ENCODE data around the gene CLDN1. TPM values are rescaled to one million over a fixed set of nuclear protein-coding genes. Genes with fewer than 3 reads are reported as not detected.

Gene CLDN1
- total and polyA plus RNA-seq, 2 of the 13 experiments (the other 11 are each of a cell fraction or from before 2014, with no cell fraction given), result 42.7 to 51.6 TPM

DNA sequence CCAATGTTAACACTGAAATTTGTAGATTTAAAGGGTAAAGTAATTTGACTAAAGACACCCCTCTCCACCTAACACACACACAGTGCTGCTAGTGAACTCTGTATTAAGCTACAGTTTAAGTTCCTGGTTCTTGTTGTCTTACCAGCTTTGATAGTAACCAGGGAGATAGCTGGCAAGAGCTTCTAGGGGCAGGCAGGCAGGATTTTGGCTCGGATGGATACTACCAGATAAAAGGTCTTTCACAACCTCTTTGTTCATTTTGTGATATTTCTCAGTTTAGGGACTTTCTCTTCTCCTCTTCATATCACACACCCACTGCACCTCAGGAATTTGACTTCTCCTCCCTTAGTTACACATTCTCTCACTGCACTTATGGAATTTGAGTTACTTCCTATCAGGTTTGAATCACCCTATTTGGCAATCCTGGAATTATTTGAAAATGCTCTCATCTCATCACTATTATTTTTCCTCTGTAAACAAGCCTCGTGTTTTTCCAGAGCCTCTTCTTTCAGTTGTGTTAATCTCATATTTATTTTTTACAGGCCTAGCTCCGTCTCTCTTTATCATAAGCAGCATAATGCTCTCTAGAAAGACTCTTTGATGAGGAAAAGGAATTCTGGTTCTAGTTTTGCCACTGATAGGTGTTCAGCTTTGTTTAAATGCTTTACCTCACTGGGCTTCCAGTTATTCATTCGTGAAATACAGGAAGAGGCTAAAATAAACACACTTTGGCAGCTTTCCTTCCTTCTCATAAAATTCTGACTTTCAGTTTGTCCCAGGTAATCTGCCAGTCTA lies 23.0 kb upstream of the CLDN1 start (continued):
- TF ChIP-seq, protein P1, sequence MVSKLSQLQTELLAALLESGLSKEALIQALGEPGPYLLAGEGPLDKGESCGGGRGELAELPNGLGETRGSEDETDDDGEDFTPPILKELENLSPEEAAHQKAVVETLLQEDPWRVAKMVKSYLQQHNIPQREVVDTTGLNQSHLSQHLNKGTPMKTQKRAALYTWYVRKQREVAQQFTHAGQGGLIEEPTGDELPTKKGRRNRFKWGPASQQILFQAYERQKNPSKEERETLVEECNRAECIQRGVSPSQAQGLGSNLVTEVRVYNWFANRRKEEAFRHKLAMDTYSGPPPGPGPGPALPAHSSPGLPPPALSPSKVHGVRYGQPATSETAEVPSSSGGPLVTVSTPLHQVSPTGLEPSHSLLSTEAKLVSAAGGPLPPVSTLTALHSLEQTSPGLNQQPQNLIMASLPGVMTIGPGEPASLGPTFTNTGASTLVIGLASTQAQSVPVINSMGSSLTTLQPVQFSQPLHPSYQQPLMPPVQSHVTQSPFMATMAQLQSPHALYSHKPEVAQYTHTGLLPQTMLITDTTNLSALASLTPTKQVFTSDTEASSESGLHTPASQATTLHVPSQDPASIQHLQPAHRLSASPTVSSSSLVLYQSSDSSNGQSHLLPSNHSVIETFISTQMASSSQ (IDR thresholded peaks at IDR 0.05; ENCODE audit: low read depth), result peak; percentile 71
- TF ChIP-seq, protein P1 (CRISPR knock-in tag; IDR thresholded peaks at IDR 0.05; ENCODE audit: borderline replicate concordance), result peak; percentile 68; the same call in 1 of the 2 replicates
- TF ChIP-seq FOXK2 (IDR thresholded peaks at IDR 0.05) (peak; percentile 79; the same call in 1 of the 2 replicates), ZNF570 (CRISPR knock-in tag; IDR thresholded peaks at IDR 0.05; ENCODE audit: borderline replicate concordance) (no peak), ZNF549 (CRISPR knock-in tag; IDR thresholded peaks at IDR 0.05) (no peak), TOE1 (CRISPR knock-in tag; IDR thresholded peaks at IDR 0.05) (no peak), ATF7-NPFF (CRISPR knock-in tag; IDR thresholded peaks at IDR 0.05; ENCODE audit: low read depth) (no peak), ZNF17 (CRISPR knock-in tag; IDR thresholded peaks at IDR 0.05) (no peak), ZNF850 (CRISPR knock-in tag; conservative IDR thresholded peaks at IDR 0.05) (no peak), EED (CRISPR knock-in tag; IDR thresholded peaks at IDR 0.05) (no peak), ZNF256 (CRISPR knock-in tag; conservative IDR thresholded peaks at IDR 0.05) (no peak), NRL (CRISPR knock-in tag; IDR thresholded peaks at IDR 0.05; ENCODE audit: borderline replicate concordance) (no peak), ZBTB20 (CRISPR knock-in tag; IDR thresholded peaks at IDR 0.05; ENCODE audit: borderline replicate concordance, low read depth) (peak; percentile 85; the same call in 1 of the 2 replicates), ZEB1 (IDR thresholded peaks at IDR 0.05; ENCODE audit: insufficient replicate concordance, low read depth) (peak; percentile 36), NR2F6 (IDR thresholded peaks at IDR 0.05) (peak; percentile 49), NR2F6 (CRISPR knock-in tag; IDR thresholded peaks at IDR 0.05) (peak; percentile 28; the same call in 1 of the 2 replicates), FIP1L1 (IDR thresholded peaks at IDR 0.05; ENCODE audit: borderline replicate concordance, insufficient read depth, low read depth, low read length) (no peak), ZNF44 (CRISPR knock-in tag; IDR thresholded peaks at IDR 0.05) (no peak), PRPF4 (IDR thresholded peaks at IDR 0.05; ENCODE audit: low read depth, low read length, poor library complexity, severe bottlenecking) (no peak), ZNF431 (CRISPR knock-in tag; IDR thresholded peaks at IDR 0.05; ENCODE audit: borderline replicate concordance, low read depth) (no peak), ZFYVE20 (CRISPR knock-in tag; IDR thresholded peaks at IDR 0.05; ENCODE audit: borderline replicate concordance, low read depth) (no peak)
- TF ChIP-seq, protein P2, sequence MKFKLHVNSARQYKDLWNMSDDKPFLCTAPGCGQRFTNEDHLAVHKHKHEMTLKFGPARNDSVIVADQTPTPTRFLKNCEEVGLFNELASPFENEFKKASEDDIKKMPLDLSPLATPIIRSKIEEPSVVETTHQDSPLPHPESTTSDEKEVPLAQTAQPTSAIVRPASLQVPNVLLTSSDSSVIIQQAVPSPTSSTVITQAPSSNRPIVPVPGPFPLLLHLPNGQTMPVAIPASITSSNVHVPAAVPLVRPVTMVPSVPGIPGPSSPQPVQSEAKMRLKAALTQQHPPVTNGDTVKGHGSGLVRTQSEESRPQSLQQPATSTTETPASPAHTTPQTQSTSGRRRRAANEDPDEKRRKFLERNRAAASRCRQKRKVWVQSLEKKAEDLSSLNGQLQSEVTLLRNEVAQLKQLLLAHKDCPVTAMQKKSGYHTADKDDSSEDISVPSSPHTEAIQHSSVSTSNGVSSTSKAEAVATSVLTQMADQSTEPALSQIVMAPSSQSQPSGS (CRISPR knock-in tag; IDR thresholded peaks at IDR 0.05), result peak; percentile 75; the same call in 1 of the 2 replicates
- TF ChIP-seq, protein P3, sequence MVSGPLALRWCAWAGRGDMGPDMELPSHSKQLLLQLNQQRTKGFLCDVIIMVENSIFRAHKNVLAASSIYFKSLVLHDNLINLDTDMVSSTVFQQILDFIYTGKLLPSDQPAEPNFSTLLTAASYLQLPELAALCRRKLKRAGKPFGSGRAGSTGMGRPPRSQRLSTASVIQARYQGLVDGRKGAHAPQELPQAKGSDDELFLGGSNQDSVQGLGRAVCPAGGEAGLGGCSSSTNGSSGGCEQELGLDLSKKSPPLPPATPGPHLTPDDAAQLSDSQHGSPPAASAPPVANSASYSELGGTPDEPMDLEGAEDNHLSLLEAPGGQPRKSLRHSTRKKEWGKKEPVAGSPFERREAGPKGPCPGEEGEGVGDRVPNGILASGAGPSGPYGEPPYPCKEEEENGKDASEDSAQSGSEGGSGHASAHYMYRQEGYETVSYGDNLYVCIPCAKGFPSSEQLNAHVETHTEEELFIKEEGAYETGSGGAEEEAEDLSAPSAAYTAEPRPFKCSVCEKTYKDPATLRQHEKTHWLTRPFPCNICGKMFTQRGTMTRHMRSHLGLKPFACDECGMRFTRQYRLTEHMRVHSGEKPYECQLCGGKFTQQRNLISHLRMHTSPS (CRISPR knock-in tag; IDR thresholded peaks at IDR 0.05; ENCODE audit: low read depth), result no peak
